OCI-LY7 (cell line): ENCODE results near the gene SETD3. TPM values are rescaled to one million over a fixed set of nuclear protein-coding genes. Genes with fewer than 3 reads are reported as not detected.

Experiments
- BruUV-seq: library from RNA; stranded (reverse); fragments of 400-500 nt; replicated peaks from 2 replicates; lab custom pipeline; 2021; lab: Mats Ljungman, UMichigan
- CTCF ChIA-PET: fragments of 300-600 bp; sonication (Branson Sonifier 250); formaldehyde crosslinking; loops from one replicate; lab custom pipeline; 2022; ENCODE audit warnings: antibody characterized with exemption; ENCODE audit not compliant: unreplicated experiment; lab: Charles Lee
- POLR2A ChIA-PET: fragments of 300-600 bp; sonication (Branson Sonifier 250); formaldehyde crosslinking; loops from one replicate; lab custom pipeline; 2022; ENCODE audit warnings: antibody characterized with exemption; lab: Charles Lee
- DNase-seq: peaks from one replicate; pipeline ENCODE4 v3.0.0-alpha.2; 2015; ENCODE audit warnings: low spot score
- H2AFZ ChIP-seq: fragments of 200-600 bp; sonication (generic), shearing (Covaris generic); 2 replicates; pipeline ENCODE4 v1.6.1; 2014; ENCODE audit warnings: mild to moderate bottlenecking, antibody characterized with exemption, low read length, moderate library complexity
- H3K27ac ChIP-seq: fragments of 200-600 bp; sonication (generic); 2 replicates; pipeline ENCODE4 v1.5.1; 2014; ENCODE audit warnings: mixed run types, low read depth, mild to moderate bottlenecking, moderate library complexity, low read length, inconsistent platforms; ENCODE audit not compliant: poor library complexity, severe bottlenecking
- H3K36me3 ChIP-seq: fragments of 200-600 bp; sonication (generic); 2 replicates; pipeline ENCODE4 v1.6.1; 2014; ENCODE audit warnings: mild to moderate bottlenecking, antibody characterized with exemption, low read length, moderate library complexity, mixed read lengths; ENCODE audit not compliant: insufficient read depth
- H3K4me1 ChIP-seq: fragments of 200-600 bp; sonication (generic); 2 replicates; pipeline ENCODE4 v1.5.1; 2014; ENCODE audit warnings: mild to moderate bottlenecking, low read length; ENCODE audit not compliant: insufficient read depth, poor library complexity, severe bottlenecking
- H3K4me2 ChIP-seq: fragments of 200-600 bp; sonication (generic); 2 replicates; pipeline ENCODE4 v1.6.1; 2014; ENCODE audit warnings: mild to moderate bottlenecking, low read length
- H3K4me3 ChIP-seq: fragments of 200-600 bp; sonication (generic); 2 replicates; pipeline ENCODE4 v1.5.1; 2014; ENCODE audit warnings: mild to moderate bottlenecking, low read depth, low read length; ENCODE audit not compliant: poor library complexity, severe bottlenecking
- H3K79me2 ChIP-seq: fragments of 200-600 bp; sonication (generic); 2 replicates; pipeline ENCODE4 v1.6.1; 2016; ENCODE audit warnings: low read depth, mild to moderate bottlenecking, low read length, moderate library complexity, mixed read lengths; ENCODE audit not compliant: insufficient read depth
- H3K9me2 ChIP-seq: fragments of 200-600 bp; sonication (generic); 2 replicates; pipeline ENCODE4 v1.6.1; 2016; ENCODE audit warnings: mild to moderate bottlenecking, low read length, mixed read lengths; ENCODE audit not compliant: insufficient read depth
- H3K9me3 ChIP-seq: fragments of 200-600 bp; sonication (generic); 2 replicates; pipeline ENCODE4 v1.6.1; 2014; ENCODE audit warnings: mild to moderate bottlenecking, mixed run types, low read length, mixed read lengths
- H4K20me1 ChIP-seq: fragments of 200-600 bp; sonication (generic); 2 replicates; pipeline ENCODE4 v1.6.1; 2014; ENCODE audit warnings: mild to moderate bottlenecking, antibody characterized with exemption, low read length, moderate library complexity, mixed read lengths; ENCODE audit not compliant: insufficient read depth
- EZH2phosphoT487 ChIP-seq: fragments of 200-600 bp; sonication (generic); IDR thresholded peaks from 2 replicates; pipeline ENCODE4 v1.6.1; 2018; ENCODE audit warnings: low read depth, borderline replicate concordance, mild to moderate bottlenecking, mixed run types, antibody characterized with exemption, low read length, moderate library complexity, mixed read lengths
- intact Hi-C: fragments of 100-400 bp; cut with micrococcal nuclease; formaldehyde crosslinking; loops from one replicate; pipeline ENCODE4 v1.10.0; 2022; ENCODE audit not compliant: unreplicated experiment
- total RNA-seq, 2 experiments: library from RNA; depleted of rRNA in 1 of 2; stranded (reverse); fragments of >200 nt in 1 of 2; shearing (Covaris generic) in 1 of 2; gene quantifications; 2 replicates each; pipeline ENCODE4 v1.2.3, GENCODE V29; 2014 to 2022
- TF ChIP-seq, protein P1 (sequence below): fragments of 200-600 bp; sonication (generic); conservative IDR thresholded peaks from 2 replicates; pipeline ENCODE4 v1.5.1; 2014; ENCODE audit warnings: mild to moderate bottlenecking, antibody characterized with exemption, low read length, moderate library complexity, mixed read lengths

SETD3 gene
- total RNA-seq, 2 experiments from 2014 or later = 42.4 to 65.5 TPM

GRCh38 chr14:99408971-99409289 is 71.7 kb downstream of the SETD3 start:
- CTCF ChIA-PET = no interaction called here
- H3K27ac ChIP-seq = no peak overlapping the region
- no peaks in the 10 kb centered on the region for H3K9me2 ChIP-seq
- H3K4me3 ChIP-seq = no peak overlapping the region
- BruUV-seq = no TSS peak
- POLR2A ChIA-PET = interaction anchor here (0.8 kb wide), 1 partner anchor 18 kb away, joined by 3 read pairs; no protein-coding TSS in a partner anchor
- H3K36me3 ChIP-seq = peaks cover 34% of the 10 kb centered on the region; the same call in 1 of the 2 replicates
- intact Hi-C loops = no loop called here
- no peak for TF ChIP-seq EZH2phosphoT487
- TF ChIP-seq, protein P1, sequence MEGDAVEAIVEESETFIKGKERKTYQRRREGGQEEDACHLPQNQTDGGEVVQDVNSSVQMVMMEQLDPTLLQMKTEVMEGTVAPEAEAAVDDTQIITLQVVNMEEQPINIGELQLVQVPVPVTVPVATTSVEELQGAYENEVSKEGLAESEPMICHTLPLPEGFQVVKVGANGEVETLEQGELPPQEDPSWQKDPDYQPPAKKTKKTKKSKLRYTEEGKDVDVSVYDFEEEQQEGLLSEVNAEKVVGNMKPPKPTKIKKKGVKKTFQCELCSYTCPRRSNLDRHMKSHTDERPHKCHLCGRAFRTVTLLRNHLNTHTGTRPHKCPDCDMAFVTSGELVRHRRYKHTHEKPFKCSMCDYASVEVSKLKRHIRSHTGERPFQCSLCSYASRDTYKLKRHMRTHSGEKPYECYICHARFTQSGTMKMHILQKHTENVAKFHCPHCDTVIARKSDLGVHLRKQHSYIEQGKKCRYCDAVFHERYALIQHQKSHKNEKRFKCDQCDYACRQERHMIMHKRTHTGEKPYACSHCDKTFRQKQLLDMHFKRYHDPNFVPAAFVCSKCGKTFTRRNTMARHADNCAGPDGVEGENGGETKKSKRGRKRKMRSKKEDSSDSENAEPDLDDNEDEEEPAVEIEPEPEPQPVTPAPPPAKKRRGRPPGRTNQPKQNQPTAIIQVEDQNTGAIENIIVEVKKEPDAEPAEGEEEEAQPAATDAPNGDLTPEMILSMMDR = no peak
- no peak for DNase-seq
- H2AFZ ChIP-seq = no peak overlapping the region
- H4K20me1 ChIP-seq = no peaks in the 10 kb centered on the region
- no peaks in the 10 kb centered on the region for H3K9me3 ChIP-seq
- no peaks in the 10 kb centered on the region for H3K4me1 ChIP-seq
- H3K79me2 ChIP-seq = no peaks in the 10 kb centered on the region
- H3K4me2 ChIP-seq = no peak overlapping the region

DNA sequence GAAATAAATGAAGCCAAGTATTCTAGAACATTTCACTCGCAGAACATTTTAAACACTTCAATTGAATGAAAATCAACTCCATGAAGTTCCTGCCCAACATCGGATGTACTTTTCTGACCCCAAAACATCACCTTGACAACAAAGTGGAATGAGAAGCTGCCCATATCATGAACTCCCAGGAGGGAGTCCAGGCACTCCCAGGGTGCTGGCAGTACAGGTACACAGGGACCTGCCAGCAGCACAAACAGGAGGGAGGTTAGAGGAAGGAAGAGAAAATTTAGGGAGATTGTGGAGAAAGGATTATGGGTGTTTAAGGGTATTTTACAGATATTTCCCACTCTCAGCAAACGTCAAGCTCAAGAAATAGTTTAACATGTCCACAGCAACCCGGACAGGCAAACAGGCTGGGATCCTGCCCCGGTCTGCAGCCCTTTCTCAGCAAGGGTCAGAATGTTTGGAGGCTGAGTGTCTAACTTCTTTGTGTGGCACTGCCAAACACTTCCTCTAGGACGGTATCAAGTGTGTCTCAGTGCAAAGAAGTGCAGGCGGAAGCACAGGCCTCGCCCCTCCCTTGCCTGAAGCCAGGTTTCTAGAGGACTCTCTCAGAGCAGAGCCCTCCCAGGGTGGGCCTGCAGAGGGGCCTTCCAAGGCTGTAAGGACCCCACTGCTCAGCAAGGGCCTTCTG is 72.2 kb downstream of the SETD3 start:
- H3K4me2 ChIP-seq = no peak overlapping the region
- no peaks in the 10 kb centered on the region for H3K9me2 ChIP-seq
- no peak for DNase-seq
- POLR2A ChIA-PET = interaction anchor here (0.8 kb wide), 1 partner anchor 19 kb away, joined by 3 read pairs; no protein-coding TSS in a partner anchor
- no peak overlapping the region for H3K27ac ChIP-seq
- H3K36me3 ChIP-seq = peaks cover 39% of the 10 kb centered on the region; the same call in 1 of the 2 replicates
- H4K20me1 ChIP-seq = no peaks in the 10 kb centered on the region
- H2AFZ ChIP-seq = no peak overlapping the region
- H3K79me2 ChIP-seq = no peaks in the 10 kb centered on the region
- H3K4me3 ChIP-seq = no peak overlapping the region
- TF ChIP-seq, protein P1 = no peak
- TF ChIP-seq EZH2phosphoT487 = no peak
- CTCF ChIA-PET = no interaction called here
- intact Hi-C loops = no loop called here
- H3K9me3 ChIP-seq = no peaks in the 10 kb centered on the region
- H3K4me1 ChIP-seq = no peaks in the 10 kb centered on the region
- BruUV-seq = no TSS peak

- ChIA-PET CTCF (no interaction called here), POLR2A (interaction anchor here (0.9 kb wide), 1 partner anchor 29 kb away, joined by 3 read pairs; no protein-coding TSS in a partner anchor)
- no peaks in the 10 kb centered on the region for H4K20me1 ChIP-seq
- intact Hi-C loops = no loop called here
- DNase-seq = no peak
- no peaks in the 10 kb centered on the region for H3K4me1 ChIP-seq
- TF ChIP-seq EZH2phosphoT487 = no peak
- TF ChIP-seq, protein P1 = no peak
- no peak overlapping the region for H3K4me2 ChIP-seq
- H3K9me3 ChIP-seq = no peaks in the 10 kb centered on the region
- no peaks in the 10 kb centered on the region for H3K9me2 ChIP-seq
- H3K4me3 ChIP-seq = no peak overlapping the region
- peaks cover 46% of the 10 kb centered on the region; the same call in 1 of the 2 replicates for H3K36me3 ChIP-seq
- H2AFZ ChIP-seq = no peak overlapping the region
- H3K27ac ChIP-seq = no peak overlapping the region
- no TSS peak for BruUV-seq
- H3K79me2 ChIP-seq = no peaks in the 10 kb centered on the region
Observed at GRCh38 chr14:99407416-99407815, 73.2 kb downstream of the SETD3 start.
